GM18505 (cell line): ENCODE data around the gene PJA1.

Experiments
- ATAC-seq: cut with Tn5 transposase; IDR thresholded peaks from one replicate; pipeline ENCODE4 v1.9.1; 2021; ENCODE audit not compliant: unreplicated experiment
- POLR2A ChIP-seq: IDR thresholded peaks from 4 replicates; pipeline ENCODE4 v1.6.1; 2011; ENCODE audit warnings: borderline replicate concordance; ENCODE audit not compliant: insufficient read depth, insufficient read length; ENCODE audit errors: extremely low read depth

The PJA1 gene

DNA sequence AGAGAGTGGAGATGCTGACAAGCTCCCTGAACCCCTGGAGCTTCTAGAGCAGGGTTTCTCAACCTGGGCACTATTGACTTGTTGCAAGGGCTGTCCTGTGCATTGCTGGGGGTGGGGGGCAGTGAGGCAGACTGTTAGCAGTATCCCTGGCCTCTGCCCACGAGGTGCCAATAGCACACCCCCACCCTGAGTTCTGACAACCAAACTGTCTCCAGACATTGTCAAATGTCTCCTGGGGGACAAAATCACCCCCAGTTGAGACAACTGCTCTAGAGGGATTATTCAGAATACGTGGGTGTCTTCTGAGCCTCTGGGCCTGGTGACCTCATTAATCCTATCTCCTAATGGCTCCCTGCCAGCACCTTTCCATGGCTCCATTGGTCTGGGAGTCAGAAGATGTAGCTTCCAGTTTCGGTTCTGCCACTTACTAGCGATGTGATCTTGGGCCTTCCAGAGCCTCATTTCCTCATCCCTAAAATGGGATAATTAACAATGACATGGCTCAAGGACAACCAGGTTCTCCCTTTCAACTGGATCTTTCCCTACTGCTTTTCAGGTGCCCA lies 17.6 kb upstream of the PJA1 start:
- ATAC-seq: no peak
- TF ChIP-seq POLR2A: no peak

GRCh38 chrX:69179380-69179911 lies 14.2 kb upstream of the PJA1 start:
- ATAC-seq: no peak
- no peak for TF ChIP-seq POLR2A

- no peak for TF ChIP-seq POLR2A
Observed at GRCh38 chrX:69178592-69178991, 13.3 kb upstream of the PJA1 start.

DNA sequence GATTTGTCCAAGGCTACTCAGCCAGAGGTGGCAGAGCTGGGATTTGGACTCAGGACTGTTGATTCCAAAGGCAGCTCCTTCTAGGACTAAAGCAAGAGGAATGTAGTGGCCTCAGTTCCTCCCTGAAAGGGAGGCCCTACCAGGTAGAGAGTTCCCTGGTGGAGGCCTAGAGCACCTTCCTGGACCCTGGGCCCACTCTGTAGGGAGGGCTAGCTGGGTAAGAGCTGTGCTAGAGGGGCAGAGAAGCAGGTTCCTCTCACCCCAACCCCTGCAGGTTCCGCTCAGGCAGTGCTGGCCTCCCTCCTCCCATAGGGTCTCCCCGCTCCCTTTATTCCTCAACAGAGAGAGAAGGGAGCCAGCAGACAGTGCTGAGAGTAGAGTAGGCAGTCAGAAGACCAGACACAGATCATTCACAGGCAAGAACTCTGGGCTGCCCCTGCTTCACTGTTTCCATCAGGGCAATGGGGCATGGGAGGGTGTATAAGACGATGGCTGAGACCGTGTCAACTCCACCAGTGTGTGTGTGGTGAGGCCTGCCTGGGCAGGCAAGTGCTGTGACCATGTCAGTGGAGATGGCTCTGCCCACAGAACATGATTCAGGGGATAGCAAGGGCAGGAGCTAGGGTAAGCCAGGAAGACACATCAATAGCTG lies 12.4 kb upstream of the PJA1 start:
- no peak for ATAC-seq

More at GRCh38 chrX:69178592-69178991, 13.3 kb upstream of the PJA1 start:
- ATAC-seq: no peak

DNA sequence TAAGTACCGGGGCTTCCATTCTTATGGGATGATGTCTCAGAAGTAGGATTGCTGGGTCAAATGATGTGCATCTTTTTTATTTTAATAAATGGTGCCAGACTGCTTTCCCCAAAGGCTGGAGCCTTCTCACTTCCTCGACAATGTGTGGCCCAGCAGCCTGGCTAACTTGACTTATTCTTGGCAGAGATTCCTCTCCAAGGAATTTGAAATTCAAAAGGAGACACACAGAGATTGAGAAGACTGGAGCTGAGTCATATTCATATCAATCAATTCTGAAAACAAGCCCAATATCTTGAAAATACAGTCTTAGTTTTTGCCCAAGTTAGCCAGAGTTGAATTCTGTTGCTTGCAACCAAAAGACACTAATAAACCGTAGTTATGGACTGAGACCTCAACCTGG lies 10.8 kb upstream of the PJA1 start:
- TF ChIP-seq POLR2A: no peak
- ATAC-seq: no peak

More for the DNA sequence above, 12.4 kb upstream of the PJA1 start:
- TF ChIP-seq POLR2A: no peak

DNA sequence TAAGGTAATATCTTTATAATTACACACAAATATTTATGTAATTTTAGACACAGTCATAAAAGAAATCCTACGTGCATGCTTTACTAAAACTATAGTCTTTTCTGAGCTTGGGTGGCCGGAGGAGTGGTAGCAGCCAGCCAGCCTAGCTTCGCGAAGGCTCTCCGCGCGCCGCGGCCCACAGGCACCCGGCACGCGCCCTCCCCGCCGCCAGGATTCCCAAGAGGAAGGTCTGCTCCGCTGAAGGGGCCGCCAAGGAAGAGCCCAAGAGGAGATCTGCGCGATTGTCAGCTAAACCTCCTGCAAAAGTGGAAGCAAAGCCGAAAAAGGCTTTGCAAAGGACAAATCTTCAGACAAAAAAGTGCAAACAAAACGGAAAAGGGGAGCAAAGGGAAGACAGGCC lies 8.7 kb upstream of the PJA1 start:
- TF ChIP-seq POLR2A: no peak
- no peak for ATAC-seq

DNA sequence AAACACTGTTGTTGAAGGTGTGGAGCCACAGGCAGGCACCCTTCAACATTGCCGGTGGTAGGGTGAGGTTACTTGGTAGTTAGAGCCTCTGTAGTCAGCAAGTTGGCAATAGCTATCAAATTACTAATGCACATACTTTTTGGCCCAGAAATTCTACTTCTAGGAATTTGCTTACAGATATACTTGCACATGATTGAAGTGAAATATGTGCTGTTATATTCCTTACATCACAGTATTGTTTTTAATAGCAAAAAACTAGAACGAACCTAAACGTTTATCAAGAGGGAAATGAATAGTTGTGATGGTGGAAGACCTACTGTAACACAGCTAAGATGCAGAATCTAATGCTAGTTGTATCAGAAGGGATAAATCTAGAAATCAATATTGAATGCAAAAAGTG lies 7.7 kb upstream of the PJA1 start:
- no peak for ATAC-seq
- TF ChIP-seq POLR2A: no peak

- no peak for TF ChIP-seq POLR2A
- no peak for ATAC-seq
Observed at GRCh38 chrX:69170319-69170718, 5.1 kb upstream of the PJA1 start.

- peak; percentile 73 for ATAC-seq
- no peak for TF ChIP-seq POLR2A
Observed at GRCh38 chrX:69163936-69164741, 1.1 kb downstream of the PJA1 start.

DNA sequence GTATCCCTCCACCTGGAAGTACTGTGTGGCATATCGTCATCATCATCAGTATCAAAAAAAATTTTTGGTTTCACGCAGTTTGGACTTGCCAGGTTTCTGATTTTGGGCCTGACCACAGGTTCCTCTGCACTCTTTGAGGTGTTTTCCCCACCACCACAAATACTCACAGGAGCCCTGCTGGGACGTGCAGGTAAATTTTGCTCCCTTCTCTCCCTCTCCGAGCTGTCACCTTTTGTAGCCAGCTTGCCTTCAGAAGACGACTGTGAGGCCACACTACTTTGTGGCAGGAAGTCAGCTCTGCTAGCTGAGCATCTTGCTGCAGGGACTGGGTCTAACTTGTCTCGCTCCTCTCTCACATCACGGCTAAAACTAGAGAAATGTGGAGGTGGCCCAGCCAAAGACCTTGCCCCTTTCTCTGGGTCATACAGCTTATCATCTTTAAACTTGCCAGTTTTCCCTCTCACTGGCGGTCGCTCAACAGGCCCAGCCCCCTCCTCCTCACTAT lies 2.8 kb downstream of the PJA1 start:
- no peak for ATAC-seq

GRCh38 chrX:69161786-69162349 lies 3.4 kb downstream of the PJA1 start:
- no peak for TF ChIP-seq POLR2A
- ATAC-seq: no peak

More for the DNA sequence above, 2.8 kb downstream of the PJA1 start:
- no peak for TF ChIP-seq POLR2A

DNA sequence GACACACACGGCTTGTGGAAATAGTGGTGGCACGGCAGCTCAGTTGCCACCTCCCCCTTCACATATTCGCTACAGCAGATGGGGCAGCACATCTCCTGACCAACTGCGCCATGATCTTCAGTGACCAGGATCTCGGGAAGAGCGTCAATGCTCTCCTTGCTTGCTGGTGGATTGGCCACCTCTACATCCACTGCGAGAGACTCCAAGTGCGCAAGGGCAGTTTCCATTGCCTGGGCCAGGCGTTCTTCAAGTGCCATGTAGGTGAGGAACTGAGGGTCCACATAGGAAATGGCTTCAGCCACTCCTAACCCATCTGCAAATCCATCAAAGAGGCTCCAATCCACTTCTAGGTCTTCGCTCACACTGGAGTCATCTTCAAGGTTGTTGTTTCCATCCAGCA lies 3.9 kb downstream of the PJA1 start:
- ATAC-seq: no peak
- no peak for TF ChIP-seq POLR2A

- no peak for TF ChIP-seq POLR2A
- peak; percentile 88 for ATAC-seq
Observed at GRCh38 chrX:69158166-69158980, 6.9 kb downstream of the PJA1 start.

DNA sequence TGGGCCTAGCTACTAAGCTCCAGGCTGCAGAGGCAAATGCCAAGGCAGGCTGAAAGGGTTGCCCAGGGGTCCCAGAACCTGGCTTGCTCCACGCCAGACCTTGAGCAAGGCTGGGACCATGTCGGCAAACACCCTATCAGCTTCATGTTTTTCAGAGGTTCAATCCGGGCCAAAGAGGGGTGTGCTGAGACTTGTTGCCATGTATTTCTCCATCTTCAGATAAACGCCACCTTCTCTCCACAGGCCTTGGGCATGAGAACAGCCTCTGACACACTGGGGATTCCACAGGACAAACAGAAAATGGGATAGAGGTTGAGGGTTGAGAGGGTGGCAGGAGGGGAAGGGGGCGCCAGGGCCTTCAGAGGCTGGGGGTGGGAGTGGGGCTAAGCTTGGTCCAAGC lies 8.6 kb downstream of the PJA1 start:
- no peak for ATAC-seq
- no peak for TF ChIP-seq POLR2A
